ENCODE data around the gene FGD2. TPM values are rescaled to one million over a fixed set of nuclear protein-coding genes. Genes with fewer than 3 reads are reported as not detected.
A peak's percentile ranks its signal among the peaks of the same experiment; 100 is the strongest.

The FGD2 gene
- total and polyA plus RNA-seq, 8 donors, result 0.98 to 13.2 (median 2.8) TPM

DNA sequence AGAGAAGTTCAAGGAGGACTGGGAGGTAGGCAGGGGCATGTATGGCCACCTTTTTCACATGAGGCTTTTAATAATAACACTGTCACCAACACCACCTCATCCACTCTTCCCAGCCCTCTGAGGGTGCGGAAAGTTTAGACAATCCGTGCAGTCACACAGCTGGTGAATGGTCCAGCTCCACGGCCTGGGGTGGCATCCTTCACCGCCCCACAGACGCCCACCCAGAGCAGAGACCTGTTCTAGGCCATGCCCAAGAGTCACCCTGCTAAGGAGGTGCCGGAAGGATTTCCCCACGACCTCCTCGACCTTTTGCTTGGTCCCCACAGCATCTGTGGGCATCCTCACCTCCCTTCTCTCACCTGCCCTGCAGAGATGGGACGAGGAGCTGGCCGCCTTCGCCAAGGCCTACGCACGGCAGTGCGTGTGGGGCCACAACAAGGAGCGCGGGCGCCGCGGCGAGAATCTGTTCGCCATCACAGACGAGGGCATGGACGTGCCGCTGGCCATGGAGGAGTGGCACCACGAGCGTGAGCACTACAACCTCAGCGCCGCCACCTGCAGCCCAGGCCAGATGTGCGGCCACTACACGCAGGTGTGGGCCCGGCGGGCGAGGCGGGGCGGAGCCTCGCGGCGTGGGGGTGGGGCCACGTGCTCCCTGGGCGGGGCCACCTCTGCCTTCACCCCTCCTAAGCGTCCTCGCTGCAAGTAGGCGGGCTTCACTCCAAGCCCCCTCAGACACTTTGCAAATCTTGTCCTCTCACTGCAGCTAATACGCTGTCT, 46.5 kb upstream of the FGD2 start:
- 85 to 87% methylated on average over 44 of the region's 44 CpGs for WGBS, 2 donors
- Histone ChIP-seq H3K36me3 (no peaks in the 10 kb centered on the region), H3K4me1 (peaks cover 0 to 5% (median 0%) of the 10 kb centered on the region in 3 donors), H3K27me3 (no peaks in the 10 kb centered on the region), H3K9me3 (no peaks in the 10 kb centered on the region), H3K27ac (no peak overlapping the region), H3K4me3 (no peak overlapping the region)
- ATAC-seq, result no peak
- peak in 1 of 6 donors; percentile 69 for DNase-seq
- intact Hi-C loops (cut with DNase I), result no loop called here
- no peak for FAIRE-seq
- TF ChIP-seq, protein P1, sequence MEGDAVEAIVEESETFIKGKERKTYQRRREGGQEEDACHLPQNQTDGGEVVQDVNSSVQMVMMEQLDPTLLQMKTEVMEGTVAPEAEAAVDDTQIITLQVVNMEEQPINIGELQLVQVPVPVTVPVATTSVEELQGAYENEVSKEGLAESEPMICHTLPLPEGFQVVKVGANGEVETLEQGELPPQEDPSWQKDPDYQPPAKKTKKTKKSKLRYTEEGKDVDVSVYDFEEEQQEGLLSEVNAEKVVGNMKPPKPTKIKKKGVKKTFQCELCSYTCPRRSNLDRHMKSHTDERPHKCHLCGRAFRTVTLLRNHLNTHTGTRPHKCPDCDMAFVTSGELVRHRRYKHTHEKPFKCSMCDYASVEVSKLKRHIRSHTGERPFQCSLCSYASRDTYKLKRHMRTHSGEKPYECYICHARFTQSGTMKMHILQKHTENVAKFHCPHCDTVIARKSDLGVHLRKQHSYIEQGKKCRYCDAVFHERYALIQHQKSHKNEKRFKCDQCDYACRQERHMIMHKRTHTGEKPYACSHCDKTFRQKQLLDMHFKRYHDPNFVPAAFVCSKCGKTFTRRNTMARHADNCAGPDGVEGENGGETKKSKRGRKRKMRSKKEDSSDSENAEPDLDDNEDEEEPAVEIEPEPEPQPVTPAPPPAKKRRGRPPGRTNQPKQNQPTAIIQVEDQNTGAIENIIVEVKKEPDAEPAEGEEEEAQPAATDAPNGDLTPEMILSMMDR (IDR thresholded peaks at IDR 0.05), result no peak

DNA sequence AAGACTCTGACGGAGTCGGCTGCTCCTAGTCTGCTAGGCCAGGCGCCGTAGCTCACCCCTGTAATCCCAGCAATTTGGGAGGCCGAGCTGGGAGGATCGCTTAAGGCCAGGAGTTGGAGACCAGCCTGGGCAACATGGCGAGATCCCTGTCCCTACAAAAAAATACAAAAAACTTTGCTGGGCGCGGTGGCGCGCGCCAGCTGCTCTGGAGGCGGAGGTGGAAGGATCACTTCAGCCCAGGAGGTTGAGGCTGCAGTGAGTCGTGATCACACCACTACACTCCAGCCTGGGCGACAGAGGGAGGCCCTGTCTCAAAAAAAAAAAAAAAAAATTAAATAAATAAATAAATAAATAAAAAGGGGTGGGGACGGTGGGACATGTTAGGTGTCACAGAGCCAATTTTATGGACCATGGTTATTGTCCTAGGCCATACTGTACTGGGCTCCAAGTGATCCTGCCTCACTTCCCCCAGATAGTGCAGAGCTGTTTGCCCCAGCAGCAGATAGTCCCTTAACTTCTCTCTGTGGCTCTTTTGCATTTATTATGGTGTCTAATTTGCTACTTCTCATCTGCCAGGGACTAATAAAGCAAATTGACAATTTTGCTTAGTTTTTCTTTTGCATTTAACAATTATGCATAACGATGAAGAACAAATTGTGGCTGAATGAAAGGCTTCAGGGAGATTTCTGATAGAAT, 45.8 kb upstream of the FGD2 start:
- no peaks in the 10 kb centered on the region for H3K36me3 ChIP-seq
- H3K9me3 ChIP-seq, result no peaks in the 10 kb centered on the region
- ATAC-seq, result no peak
- TF ChIP-seq, protein P1 (IDR thresholded peaks at IDR 0.05), result no peak
- no peak overlapping the region for H3K4me3 ChIP-seq
- no peaks in the 10 kb centered on the region for H3K27me3 ChIP-seq
- no peak for FAIRE-seq
- peaks cover 0 to 8% (median 0%) of the 10 kb centered on the region in 3 donors for H3K4me1 ChIP-seq
- WGBS, 2 donors, result 93 to 94% methylated on average over 17 of the region's 17 CpGs
- intact Hi-C loops (cut with DNase I), result no loop called here
- no peak overlapping the region for H3K27ac ChIP-seq
- DNase-seq, result no peak

DNA sequence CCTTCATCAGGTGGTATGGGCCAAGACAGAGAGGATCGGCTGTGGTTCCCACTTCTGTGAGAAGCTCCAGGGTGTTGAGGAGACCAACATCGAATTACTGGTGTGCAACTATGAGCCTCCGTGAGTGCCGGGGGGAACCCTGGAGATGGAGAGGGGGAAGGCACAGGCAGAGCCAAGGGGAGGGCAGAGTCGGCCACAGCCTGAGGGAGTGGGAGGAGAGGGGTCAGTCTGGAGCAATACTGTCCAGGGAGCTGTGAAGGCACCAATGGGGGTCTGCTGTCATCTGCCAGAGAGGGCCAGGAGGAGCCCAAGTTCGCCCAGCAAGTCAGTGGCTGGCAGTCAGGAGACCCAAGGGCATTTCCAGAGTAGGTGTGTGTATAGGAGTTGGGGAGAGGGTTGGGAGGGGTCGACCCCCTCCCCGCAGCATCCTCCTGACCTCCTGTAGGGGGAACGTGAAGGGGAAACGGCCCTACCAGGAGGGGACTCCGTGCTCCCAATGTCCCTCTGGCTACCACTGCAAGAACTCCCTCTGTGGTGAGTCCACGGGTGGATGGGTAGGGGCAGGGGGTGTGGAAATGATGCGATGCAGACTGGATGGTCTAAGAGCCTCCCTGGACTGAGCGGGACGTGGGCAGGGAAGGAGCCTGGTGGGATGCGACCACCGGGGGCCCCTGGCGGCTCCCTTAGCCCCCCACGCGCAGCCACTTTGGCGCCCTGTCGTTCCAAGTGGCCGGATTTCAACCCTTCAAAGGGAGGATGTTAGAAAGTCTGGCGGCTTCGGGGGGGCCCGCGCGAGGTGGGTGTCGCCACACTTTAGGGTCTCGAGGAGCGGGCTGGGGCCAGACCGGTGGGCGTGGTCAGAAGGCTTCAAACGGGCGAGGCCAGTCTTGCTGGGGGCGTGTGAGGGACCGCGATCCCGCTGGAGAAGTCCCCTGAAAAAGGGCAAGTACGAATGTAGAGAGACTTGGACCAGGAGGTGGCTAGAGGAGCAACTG, 43.7 kb upstream of the FGD2 start:
- no peak for FAIRE-seq
- intact Hi-C loops (cut with DNase I), result no loop called here
- no peak overlapping the region for H3K27ac ChIP-seq
- H3K27me3 ChIP-seq, result no peaks in the 10 kb centered on the region
- H3K36me3 ChIP-seq, result no peaks in the 10 kb centered on the region
- peak in 1 of 6 donors; percentile 63 for DNase-seq
- TF ChIP-seq, protein P1 (IDR thresholded peaks at IDR 0.05), result no peak
- H3K4me1 ChIP-seq, result peaks cover 0 to 8% (median 0%) of the 10 kb centered on the region in 3 donors
- 73 to 76% methylated on average over 40 of the region's 40 CpGs for WGBS, 2 donors
- no peak overlapping the region for H3K4me3 ChIP-seq
- no peaks in the 10 kb centered on the region for H3K9me3 ChIP-seq
- no peak for ATAC-seq

DNA sequence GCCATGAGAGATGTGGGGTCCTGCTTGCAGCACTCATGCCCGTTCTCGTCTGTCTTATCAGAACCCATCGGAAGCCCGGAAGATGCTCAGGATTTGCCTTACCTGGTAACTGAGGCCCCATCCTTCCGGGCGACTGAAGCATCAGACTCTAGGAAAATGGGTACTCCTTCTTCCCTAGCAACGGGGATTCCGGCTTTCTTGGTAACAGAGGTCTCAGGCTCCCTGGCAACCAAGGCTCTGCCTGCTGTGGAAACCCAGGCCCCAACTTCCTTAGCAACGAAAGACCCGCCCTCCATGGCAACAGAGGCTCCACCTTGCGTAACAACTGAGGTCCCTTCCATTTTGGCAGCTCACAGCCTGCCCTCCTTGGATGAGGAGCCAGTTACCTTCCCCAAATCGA, 42.6 kb upstream of the FGD2 start:
- H3K27ac ChIP-seq, result no peak overlapping the region
- no peaks in the 10 kb centered on the region for H3K27me3 ChIP-seq
- WGBS, 2 donors, result 78 to 83% methylated on average over 12 of the region's 12 CpGs
- FAIRE-seq (no peak), DNase-seq (peak in 2 of 6 donors; percentile 58 to 73), ATAC-seq (peak in 3 of 4 donors; percentile 17 to 69 (median 35))
- intact Hi-C loops (cut with DNase I), result no loop called here
- H3K4me1 ChIP-seq, result peaks cover 0 to 8% (median 0%) of the 10 kb centered on the region in 3 donors
- H3K9me3 ChIP-seq, result no peaks in the 10 kb centered on the region
- no peaks in the 10 kb centered on the region for H3K36me3 ChIP-seq
- H3K4me3 ChIP-seq, result no peak overlapping the region
- TF ChIP-seq, protein P1 (IDR thresholded peaks at IDR 0.05), result no peak
